22Rv1 (cell line): ENCODE results near the gene ULK4.

Source experiments
- H3K27ac ChIP-seq: fragments of 450-650 bp; 2 replicates; pipeline ENCODE4 v1.5.1; 2017
- CTCF ChIP-seq: fragments of 450-650 bp; IDR thresholded peaks from 2 replicates; pipeline ENCODE4 v1.5.1; 2017; ENCODE audit warnings: mild to moderate bottlenecking
- ZFX ChIP-seq: fragments of 450-650 bp; IDR thresholded peaks from 2 replicates; pipeline ENCODE4 v1.6.1; 2017; ENCODE audit warnings: antibody characterized with exemption, borderline replicate concordance

ULK4 gene

GRCh38 chr3:41430391-41430790 lies 531.5 kb downstream of the ULK4 start:
- TF ChIP-seq CTCF, result no peak
- no peak overlapping the region for H3K27ac ChIP-seq

GRCh38 chr3:41426485-41426884 lies 535.4 kb downstream of the ULK4 start:
- no peak overlapping the region for H3K27ac ChIP-seq
- no peak for TF ChIP-seq ZFX
- no peak for TF ChIP-seq CTCF

GRCh38 chr3:41424543-41425300 lies 537.2 kb downstream of the ULK4 start:
- TF ChIP-seq CTCF, result no peak
- TF ChIP-seq ZFX, result no peak
- no peak overlapping the region for H3K27ac ChIP-seq

GRCh38 chr3:41419809-41420208 lies 542.1 kb downstream of the ULK4 start:
- TF ChIP-seq ZFX (no peak), CTCF (no peak)
- no peak overlapping the region for H3K27ac ChIP-seq

GRCh38 chr3:41418961-41419691 lies 542.8 kb downstream of the ULK4 start:
- H3K27ac ChIP-seq, result no peak overlapping the region
- no peak for TF ChIP-seq ZFX
- no peak for TF ChIP-seq CTCF

GRCh38 chr3:41417574-41417973 lies 544.3 kb downstream of the ULK4 start:
- TF ChIP-seq CTCF (no peak), ZFX (no peak)
- H3K27ac ChIP-seq, result no peak overlapping the region

- TF ChIP-seq ZFX (no peak), CTCF (no peak)
- no peak overlapping the region for H3K27ac ChIP-seq
Measured at GRCh38 chr3:41411065-41411464, 550.8 kb downstream of the ULK4 start.
